Fibroblast of lung (primary cell): Measurements from ENCODE around the gene CDH4. TPM values are rescaled to one million over a fixed set of nuclear protein-coding genes. Genes with fewer than 3 reads are reported as not detected.
A peak's percentile ranks its signal among the peaks of the same experiment; 100 is the strongest.

ENCODE experiments used
- DNase-seq, 2 donors: peaks; one replicate each; pipeline versions ENCODE4 v3.0.0 to v3.0.0-alpha.2; 2010; ENCODE audit warnings: low read depth in 2 of 2
- H2AFZ ChIP-seq: 2 replicates; pipeline ENCODE4 v1.5.1; 2012; ENCODE audit warnings: low read length, control low read depth, inconsistent platforms
- H3K27ac ChIP-seq: 2 replicates; pipeline ENCODE4 v1.5.1; 2011; ENCODE audit warnings: low read length, control low read depth; ENCODE audit not compliant: insufficient read depth
- H3K27me3 ChIP-seq: 2 replicates; pipeline ENCODE4 v1.5.1; 2011; ENCODE audit warnings: mild to moderate bottlenecking, low read length; ENCODE audit not compliant: control insufficient read depth, insufficient read depth
- H3K36me3 ChIP-seq: 2 replicates; pipeline ENCODE4 v1.5.1; 2011; ENCODE audit warnings: low read length; ENCODE audit not compliant: control insufficient read depth, insufficient read depth
- H3K4me1 ChIP-seq: 2 replicates; pipeline ENCODE4 v1.5.1; 2011; ENCODE audit warnings: low read length; ENCODE audit not compliant: control insufficient read depth, insufficient read depth; ENCODE audit errors: extremely low read depth
- H3K4me2 ChIP-seq: 2 replicates; pipeline ENCODE4 v1.5.1; 2011; ENCODE audit warnings: low read length, control low read depth; ENCODE audit not compliant: insufficient read depth; ENCODE audit errors: extremely low read depth
- H3K4me3 ChIP-seq, 4 experiments: fragments of 200-600 bp in 1 of 4; sonication (generic) in 1 of 4; replicated peaks in 1 of 4; 2 replicates each; pipeline ENCODE4 v1.5.1; 2011 to 2016; ENCODE audit warnings: low read length in 4 of 4, low read depth in 3 of 4, mild to moderate bottlenecking in 3 of 4, control low read depth in 2 of 4, inconsistent platforms in 1 of 4, mixed read lengths in 1 of 4; ENCODE audit not compliant: insufficient read depth in 1 of 4; ENCODE audit errors: control extremely low read depth in 1 of 4
- H3K79me2 ChIP-seq: 2 replicates; pipeline ENCODE4 v1.5.1; 2012; ENCODE audit warnings: mild to moderate bottlenecking, low read length, inconsistent platforms; ENCODE audit not compliant: control insufficient read depth, insufficient read depth
- H3K9ac ChIP-seq: 2 replicates; pipeline ENCODE4 v1.5.1; 2011; ENCODE audit warnings: mild to moderate bottlenecking, low read length, control low read depth; ENCODE audit not compliant: insufficient read depth
- H3K9me3 ChIP-seq: 2 replicates; pipeline ENCODE4 v1.5.1; 2012; ENCODE audit warnings: low read depth, low read length; ENCODE audit not compliant: control insufficient read depth, insufficient read depth
- H4K20me1 ChIP-seq: 2 replicates; pipeline ENCODE4 v1.5.1; 2011; ENCODE audit warnings: low read length; ENCODE audit not compliant: control insufficient read depth, insufficient read depth; ENCODE audit errors: extremely low read depth
- CTCF ChIP-seq, 2 donors: IDR thresholded peaks in 1 of 2; conservative IDR thresholded peaks in 1 of 2; 1 replicate in 1 of 2; 2 replicates in 1 of 2; pipeline ENCODE4 v1.5.1; 2011 to 2012; ENCODE audit warnings: low read length in 2 of 2, control low read depth in 1 of 2, inconsistent platforms in 1 of 2, low read depth in 1 of 2, mild to moderate bottlenecking in 1 of 2
- EZH2 ChIP-seq: IDR thresholded peaks from 2 replicates; pipeline ENCODE4 v1.5.1; 2012; ENCODE audit warnings: low read length, control low read depth, mild to moderate bottlenecking; ENCODE audit errors: missing control alignments
- polyA plus RNA-seq, 2 donors: library from polyadenylated mRNA; depleted of rRNA in 1 of 2; stranded (reverse) in 1 of 2; unstranded in 1 of 2; fragments of >200 nt; gene quantifications; 2 replicates each; pipeline ENCODE4 v1.2.1, GENCODE V29; 2011 to 2012; ENCODE audit warnings: missing spikeins in 1 of 2
- total RNA-seq: library from RNA; depleted of rRNA; stranded (reverse); fragments of >200 nt; gene quantifications from 2 replicates; pipeline ENCODE4 v1.2.1, GENCODE V29; 2014

Gene CDH4
- total and polyA plus RNA-seq, 2 donors (not counting 1 experiment from before 2014, with no cell fraction given) = 4.8 to 6.8 TPM

- no peak overlapping the region for H3K4me3 ChIP-seq
- no peaks in the 10 kb centered on the region for H4K20me1 ChIP-seq
- no peak for TF ChIP-seq EZH2
- TF ChIP-seq CTCF (conservative IDR thresholded peaks at IDR 0.05 in 1 of 2, IDR thresholded peaks at IDR 0.05 in 1 of 2; ENCODE audit: low read depth in 1 of 2, low read length in 2 of 2) = no peak
- peaks cover 8% of the 10 kb centered on the region for H3K4me1 ChIP-seq
- no peaks in the 10 kb centered on the region for H3K27me3 ChIP-seq
- H3K79me2 ChIP-seq = no peaks in the 10 kb centered on the region
- no peak overlapping the region for H3K4me2 ChIP-seq
- no peak overlapping the region for H3K27ac ChIP-seq
- DNase-seq = no peak
- no peak overlapping the region for H2AFZ ChIP-seq
- no peaks in the 10 kb centered on the region for H3K36me3 ChIP-seq
- no peaks in the 10 kb centered on the region for H3K9me3 ChIP-seq
- H3K9ac ChIP-seq = no peak overlapping the region
Measured at GRCh38 chr20:61435184-61435822, 183.2 kb downstream of the CDH4 start.

- no peak for TF ChIP-seq EZH2
- no peak for TF ChIP-seq CTCF (conservative IDR thresholded peaks at IDR 0.05 in 1 of 2, IDR thresholded peaks at IDR 0.05 in 1 of 2; ENCODE audit: low read depth in 1 of 2, low read length in 2 of 2)
- Histone ChIP-seq H3K36me3 (no peaks in the 10 kb centered on the region), H2AFZ (no peak overlapping the region), H3K4me1 (peaks cover 8% of the 10 kb centered on the region), H3K9me3 (no peaks in the 10 kb centered on the region), H3K27ac (no peak overlapping the region), H4K20me1 (no peaks in the 10 kb centered on the region), H3K79me2 (no peaks in the 10 kb centered on the region), H3K27me3 (no peaks in the 10 kb centered on the region), H3K4me3 (no peak overlapping the region), H3K4me2 (no peak overlapping the region), H3K9ac (no peak overlapping the region)
- no peak for DNase-seq
Measured at GRCh38 chr20:61435823-61436220, 183.8 kb downstream of the CDH4 start.

GRCh38 chr20:61436283-61436666 lies 184.2 kb downstream of the CDH4 start:
- no peaks in the 10 kb centered on the region for H4K20me1 ChIP-seq
- H3K36me3 ChIP-seq = no peaks in the 10 kb centered on the region
- no peaks in the 10 kb centered on the region for H3K27me3 ChIP-seq
- peak overlapping the region; percentile 9 for H3K27ac ChIP-seq
- no peaks in the 10 kb centered on the region for H3K9me3 ChIP-seq
- no peak overlapping the region for H3K4me3 ChIP-seq
- DNase-seq = peak; percentile 39 to 88
- no peak overlapping the region for H2AFZ ChIP-seq
- TF ChIP-seq CTCF (conservative IDR thresholded peaks at IDR 0.05 in 1 of 2, IDR thresholded peaks at IDR 0.05 in 1 of 2; ENCODE audit: low read depth in 1 of 2, low read length in 2 of 2) (no peak), EZH2 (no peak)
- no peak overlapping the region for H3K9ac ChIP-seq
- H3K4me1 ChIP-seq = peaks cover 8% of the 10 kb centered on the region
- no peak overlapping the region for H3K4me2 ChIP-seq
- no peaks in the 10 kb centered on the region for H3K79me2 ChIP-seq
